GM23338 (cell line): ENCODE data around the gene CGB3. TPM values are rescaled to one million over a fixed set of nuclear protein-coding genes. Genes with fewer than 3 reads are reported as not detected.
A peak's percentile ranks its signal among the peaks of the same experiment; 100 is the strongest.

Experiments used
- ATAC-seq: fragments of 200-7000 bp; cut with Tn5 transposase; 3 replicates; pipeline ENCODE4 v1.9.1; 2020
- DNase-seq: peaks from one replicate; pipeline ENCODE4 v3.0.0-alpha.2; 2015; ENCODE audit warnings: low spot score
- H2AFZ ChIP-seq: fragments of 200-600 bp; sonication (generic); 2 replicates; pipeline ENCODE4 v1.8.0; 2016; ENCODE audit warnings: antibody characterized with exemption, mild to moderate bottlenecking, moderate library complexity
- H3F3A ChIP-seq: fragments of 200-600 bp; sonication (generic); replicated peaks from 2 replicates; pipeline ENCODE4 v1.8.0; 2017; ENCODE audit warnings: antibody characterized with exemption, mixed run types, low read depth
- H3K27ac ChIP-seq: fragments of 200-600 bp; sonication (generic); 2 replicates; pipeline ENCODE4 v1.6.1; 2016; ENCODE audit warnings: low read depth
- H3K27me3 ChIP-seq: fragments of 200-600 bp; sonication (generic); 2 replicates; pipeline ENCODE4 v1.8.0; 2016; ENCODE audit warnings: mild to moderate bottlenecking, mixed run types, moderate library complexity; ENCODE audit not compliant: insufficient read depth
- H3K36me3 ChIP-seq: fragments of 200-600 bp; sonication (generic); 2 replicates; pipeline ENCODE4 v1.8.0; 2016; ENCODE audit warnings: mild to moderate bottlenecking; ENCODE audit not compliant: insufficient read depth
- H3K4me1 ChIP-seq: fragments of 200-600 bp; sonication (generic); 2 replicates; pipeline ENCODE4 v1.8.0; 2016; ENCODE audit warnings: mild to moderate bottlenecking, moderate library complexity; ENCODE audit not compliant: insufficient read depth
- H3K4me2 ChIP-seq: fragments of 200-600 bp; sonication (generic); 2 replicates; pipeline ENCODE4 v1.7.1; 2017; ENCODE audit warnings: mixed run types
- H3K4me3 ChIP-seq: fragments of 200-600 bp; sonication (generic); 2 replicates; pipeline ENCODE4 v1.6.1; 2016; ENCODE audit warnings: mixed run types
- H3K79me2 ChIP-seq: fragments of 200-600 bp; sonication (generic); replicated peaks from 2 replicates; pipeline ENCODE4 v1.8.0; 2017; ENCODE audit warnings: mild to moderate bottlenecking; ENCODE audit not compliant: insufficient read depth
- H3K9me2 ChIP-seq: fragments of 200-600 bp; sonication (generic); 2 replicates; pipeline ENCODE4 v1.8.0; 2017; ENCODE audit not compliant: insufficient read depth
- H4K20me1 ChIP-seq: fragments of 200-600 bp; sonication (generic); replicated peaks from 2 replicates; pipeline ENCODE4 v1.8.0; 2017; ENCODE audit warnings: mild to moderate bottlenecking; ENCODE audit not compliant: insufficient read depth
- H3K27ac Mint-ChIP-seq: 2 replicates; pipeline ENCODE4 v1.8.0; 2020; ENCODE audit warnings: inconsistent platforms, mild to moderate bottlenecking, moderate library complexity, mixed read lengths
- H3K27me3 Mint-ChIP-seq: 3 replicates; pipeline ENCODE4 v1.8.0; 2022; ENCODE audit warnings: low read depth, mild to moderate bottlenecking, moderate library complexity, mixed read lengths, inconsistent platforms; ENCODE audit not compliant: insufficient read depth, poor library complexity
- H3K36me3 Mint-ChIP-seq: 3 replicates; pipeline ENCODE4 v1.8.0; 2021; ENCODE audit warnings: low read depth, mild to moderate bottlenecking, inconsistent platforms, moderate library complexity, mixed read lengths
- H3K4me1 Mint-ChIP-seq: 3 replicates; pipeline ENCODE4 v1.8.0; 2020; ENCODE audit warnings: mild to moderate bottlenecking, inconsistent platforms, mixed read lengths
- H3K4me3 Mint-ChIP-seq: 3 replicates; pipeline ENCODE4 v1.8.0; 2021; ENCODE audit warnings: moderate library complexity, mild to moderate bottlenecking, inconsistent platforms, mixed read lengths
- H3K9me3 Mint-ChIP-seq: 3 replicates; pipeline ENCODE4 v1.8.0; 2020; ENCODE audit warnings: moderate library complexity, mild to moderate bottlenecking, inconsistent platforms, mixed read lengths
- CREB1 ChIP-seq: fragments of 250-450 bp; sonication (Bioruptor Pico); IDR thresholded peaks from 2 replicates; pipeline ENCODE4 v1.5.0; 2020; ENCODE audit warnings: low read depth, mild to moderate bottlenecking, moderate library complexity
- EZH2 ChIP-seq: fragments of 200-600 bp; sonication (generic); IDR thresholded peaks from one replicate; pipeline ENCODE4 v1.8.0; 2017; ENCODE audit warnings: antibody characterized with exemption, mild to moderate bottlenecking, low read depth; ENCODE audit not compliant: unreplicated experiment
- EZH2phosphoT487 ChIP-seq: fragments of 200-600 bp; sonication (generic); IDR thresholded peaks from one replicate; pipeline ENCODE4 v1.8.1; 2018; ENCODE audit warnings: antibody characterized with exemption; ENCODE audit not compliant: unreplicated experiment
- JUNB ChIP-seq: IDR thresholded peaks from one replicate; pipeline ENCODE4 v1.6.1; 2016; ENCODE audit warnings: antibody characterized with exemption; ENCODE audit not compliant: unreplicated experiment
- NANOG ChIP-seq: IDR thresholded peaks from 2 replicates; pipeline ENCODE4 v1.6.1; 2016; ENCODE audit warnings: antibody characterized with exemption, borderline replicate concordance
- POLR2AphosphoS5 ChIP-seq: IDR thresholded peaks from 2 replicates; pipeline ENCODE4 v1.6.1; 2016; ENCODE audit warnings: antibody characterized with exemption, low read depth
- STAT1 ChIP-seq: IDR thresholded peaks from one replicate; pipeline ENCODE4 v1.6.1; 2016; ENCODE audit warnings: antibody characterized with exemption; ENCODE audit not compliant: unreplicated experiment
- ZNF114 ChIP-seq: fragments of 250-450 bp; sonication (Bioruptor Pico); IDR thresholded peaks from 2 replicates; pipeline ENCODE4 v1.5.0; 2020; ENCODE audit warnings: mild to moderate bottlenecking, moderate library complexity
- ZNF331 ChIP-seq: fragments of 250-450 bp; sonication (Bioruptor Pico); IDR thresholded peaks from 2 replicates; pipeline ENCODE4 v1.5.0; 2020; ENCODE audit warnings: low read depth, mild to moderate bottlenecking, moderate library complexity
- polyA plus RNA-seq: library from polyadenylated mRNA; unstranded; fragments of >200 nt; fragmentation: Nextera tagmentation; extraction: Ambion mirVana; gene quantifications from 2 replicates; pipeline ENCODE4 v1.2.1, GENCODE V29; 2016
- total RNA-seq: library from RNA; depleted of rRNA; stranded (reverse); fragments of >200 nt; shearing (Covaris generic); gene quantifications from 2 replicates; pipeline ENCODE4 v1.2.3, GENCODE V29; 2014
- TF ChIP-seq, protein P1 (sequence below), 2 experiments: fragments of 200-600 bp in 1 of 2; sonication (generic) in 1 of 2; conservative IDR thresholded peaks; 2 replicates each; pipeline versions ENCODE4 v1.5.1 to v1.6.1; 2016 to 2017; ENCODE audit warnings: antibody characterized with exemption in 2 of 2, low read depth in 2 of 2, mild to moderate bottlenecking in 2 of 2, moderate library complexity in 1 of 2
- TF ChIP-seq, protein P2 (sequence below): IDR thresholded peaks from one replicate; pipeline ENCODE4 v1.6.1; 2018; ENCODE audit warnings: antibody characterized with exemption; ENCODE audit not compliant: unreplicated experiment

Gene CGB3
- total and polyA plus RNA-seq, 2 experiments from 2014 or later, result not detected

DNA sequence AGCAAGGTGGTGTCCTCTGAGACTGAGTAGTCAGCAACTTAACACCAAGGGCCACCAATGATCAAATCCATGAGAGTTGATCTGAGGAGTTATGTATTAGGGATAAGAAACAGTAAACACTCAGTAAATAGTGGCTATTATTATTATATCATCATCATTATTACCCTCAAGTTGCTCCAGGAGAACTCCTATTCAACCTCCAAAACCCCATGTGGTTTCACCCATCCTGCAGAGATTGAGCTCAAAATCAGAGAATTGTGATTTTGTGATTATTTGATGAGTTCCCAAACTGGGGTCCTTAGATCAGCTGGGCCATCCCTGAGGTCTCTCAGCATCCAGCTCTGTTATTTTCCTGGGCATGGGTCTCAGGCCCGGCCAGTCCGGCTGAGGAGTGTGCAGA is 36.9 kb upstream of the CGB3 start (continued):
- TF ChIP-seq JUNB (no peak), ZNF331 (CRISPR knock-in tag) (no peak), CREB1 (CRISPR knock-in tag) (no peak)

DNA sequence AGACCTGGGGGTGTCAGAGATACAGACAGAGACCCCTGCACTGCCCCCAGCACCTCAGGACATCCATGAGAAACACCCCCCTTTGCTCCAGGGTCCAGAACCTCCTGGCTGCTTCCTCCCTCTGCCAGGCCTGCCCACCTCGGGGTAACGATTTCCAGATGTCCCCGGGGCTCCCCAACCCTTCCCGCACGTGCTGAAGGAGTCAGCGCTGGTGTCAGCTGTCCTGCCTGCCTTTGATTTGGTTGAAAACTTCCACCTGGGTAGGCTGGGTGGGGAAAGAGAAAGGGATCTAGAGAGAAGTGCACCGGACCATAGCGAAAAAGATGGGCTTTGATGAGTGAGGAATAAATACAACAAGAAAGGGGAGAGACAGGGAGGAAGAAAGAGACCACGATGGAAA is 34.9 kb upstream of the CGB3 start:
- H3F3A ChIP-seq, result no peaks in the 10 kb centered on the region
- H4K20me1 ChIP-seq, result no peaks in the 10 kb centered on the region
- no peak overlapping the region for H2AFZ ChIP-seq
- ATAC-seq (no peak), DNase-seq (no peak)
- no peak overlapping the region for H3K4me3 ChIP-seq
- no peak overlapping the region for H3K4me2 ChIP-seq
- H3K4me3 Mint-ChIP-seq, result no peak overlapping the region
- H3K27me3 Mint-ChIP-seq, result peaks cover 51% of the 10 kb centered on the region
- no peaks in the 10 kb centered on the region for H3K79me2 ChIP-seq
- peaks cover 20% of the 10 kb centered on the region for H3K4me1 Mint-ChIP-seq
- peaks cover 63% of the 10 kb centered on the region for H3K27me3 ChIP-seq
- no peak overlapping the region for H3K27ac Mint-ChIP-seq
- peaks cover 20% of the 10 kb centered on the region for H3K4me1 ChIP-seq
- H3K27ac ChIP-seq, result no peak overlapping the region
- H3K36me3 ChIP-seq, result no peaks in the 10 kb centered on the region
- no peak for TF ChIP-seq ZNF114 (CRISPR knock-in tag)
- no peak for TF ChIP-seq STAT1
- no peaks in the 10 kb centered on the region; the same call in 2 of the 3 replicates for H3K9me3 Mint-ChIP-seq
- H3K36me3 Mint-ChIP-seq, result no peaks in the 10 kb centered on the region
- no peaks in the 10 kb centered on the region for H3K9me2 ChIP-seq

DNA sequence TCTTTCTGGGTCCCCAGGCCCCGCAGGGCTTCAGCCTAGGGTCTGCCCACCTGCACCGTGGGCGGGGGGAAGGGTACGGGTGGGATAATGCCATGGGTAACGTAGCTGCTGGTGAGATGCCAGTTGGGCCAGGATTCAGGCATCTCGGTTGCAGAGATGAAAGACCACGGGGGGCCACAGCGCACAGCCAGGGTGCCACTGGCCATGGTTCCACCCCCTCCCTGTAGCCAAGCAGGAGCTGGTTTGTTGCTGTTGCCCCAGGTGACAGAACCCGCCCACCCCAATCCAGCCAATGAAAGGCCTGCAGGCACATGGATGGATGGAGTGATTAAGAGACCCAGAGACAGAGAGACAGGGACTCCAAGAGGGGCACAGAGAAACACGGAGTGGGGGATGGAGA is 34.4 kb upstream of the CGB3 start:
- H3K27ac Mint-ChIP-seq, result no peak overlapping the region
- H3K27ac ChIP-seq, result no peak overlapping the region
- H3K4me3 ChIP-seq, result peak overlapping the region; percentile 73; the same call in 1 of the 2 replicates
- H3K4me1 ChIP-seq, result peaks cover 15% of the 10 kb centered on the region
- no peaks in the 10 kb centered on the region; the same call in 2 of the 3 replicates for H3K9me3 Mint-ChIP-seq
- H3K4me2 ChIP-seq, result peak overlapping the region; percentile 95; the same call in 1 of the 2 replicates
- H3K79me2 ChIP-seq, result no peaks in the 10 kb centered on the region
- H3K36me3 ChIP-seq, result no peaks in the 10 kb centered on the region
- ATAC-seq (peak; percentile 23), DNase-seq (no peak)
- H3F3A ChIP-seq, result no peaks in the 10 kb centered on the region
- peaks cover 56% of the 10 kb centered on the region for H3K27me3 Mint-ChIP-seq
- peaks cover 63% of the 10 kb centered on the region for H3K27me3 ChIP-seq
- peaks cover 15% of the 10 kb centered on the region for H3K4me1 Mint-ChIP-seq
- H3K9me2 ChIP-seq, result no peaks in the 10 kb centered on the region
- no peaks in the 10 kb centered on the region for H4K20me1 ChIP-seq
- no peak overlapping the region for H3K4me3 Mint-ChIP-seq
- H2AFZ ChIP-seq, result no peak overlapping the region
- H3K36me3 Mint-ChIP-seq, result no peaks in the 10 kb centered on the region
- TF ChIP-seq, protein P1, sequence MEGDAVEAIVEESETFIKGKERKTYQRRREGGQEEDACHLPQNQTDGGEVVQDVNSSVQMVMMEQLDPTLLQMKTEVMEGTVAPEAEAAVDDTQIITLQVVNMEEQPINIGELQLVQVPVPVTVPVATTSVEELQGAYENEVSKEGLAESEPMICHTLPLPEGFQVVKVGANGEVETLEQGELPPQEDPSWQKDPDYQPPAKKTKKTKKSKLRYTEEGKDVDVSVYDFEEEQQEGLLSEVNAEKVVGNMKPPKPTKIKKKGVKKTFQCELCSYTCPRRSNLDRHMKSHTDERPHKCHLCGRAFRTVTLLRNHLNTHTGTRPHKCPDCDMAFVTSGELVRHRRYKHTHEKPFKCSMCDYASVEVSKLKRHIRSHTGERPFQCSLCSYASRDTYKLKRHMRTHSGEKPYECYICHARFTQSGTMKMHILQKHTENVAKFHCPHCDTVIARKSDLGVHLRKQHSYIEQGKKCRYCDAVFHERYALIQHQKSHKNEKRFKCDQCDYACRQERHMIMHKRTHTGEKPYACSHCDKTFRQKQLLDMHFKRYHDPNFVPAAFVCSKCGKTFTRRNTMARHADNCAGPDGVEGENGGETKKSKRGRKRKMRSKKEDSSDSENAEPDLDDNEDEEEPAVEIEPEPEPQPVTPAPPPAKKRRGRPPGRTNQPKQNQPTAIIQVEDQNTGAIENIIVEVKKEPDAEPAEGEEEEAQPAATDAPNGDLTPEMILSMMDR (conservative IDR thresholded peaks at IDR 0.05; ENCODE audit: low read depth in 2 of 2), result no peak
- TF ChIP-seq EZH2 (no peak), STAT1 (no peak), NANOG (no peak), ZNF114 (CRISPR knock-in tag) (no peak), POLR2AphosphoS5 (no peak), EZH2phosphoT487 (no peak), JUNB (no peak), CREB1 (CRISPR knock-in tag) (no peak)
- TF ChIP-seq, protein P2, sequence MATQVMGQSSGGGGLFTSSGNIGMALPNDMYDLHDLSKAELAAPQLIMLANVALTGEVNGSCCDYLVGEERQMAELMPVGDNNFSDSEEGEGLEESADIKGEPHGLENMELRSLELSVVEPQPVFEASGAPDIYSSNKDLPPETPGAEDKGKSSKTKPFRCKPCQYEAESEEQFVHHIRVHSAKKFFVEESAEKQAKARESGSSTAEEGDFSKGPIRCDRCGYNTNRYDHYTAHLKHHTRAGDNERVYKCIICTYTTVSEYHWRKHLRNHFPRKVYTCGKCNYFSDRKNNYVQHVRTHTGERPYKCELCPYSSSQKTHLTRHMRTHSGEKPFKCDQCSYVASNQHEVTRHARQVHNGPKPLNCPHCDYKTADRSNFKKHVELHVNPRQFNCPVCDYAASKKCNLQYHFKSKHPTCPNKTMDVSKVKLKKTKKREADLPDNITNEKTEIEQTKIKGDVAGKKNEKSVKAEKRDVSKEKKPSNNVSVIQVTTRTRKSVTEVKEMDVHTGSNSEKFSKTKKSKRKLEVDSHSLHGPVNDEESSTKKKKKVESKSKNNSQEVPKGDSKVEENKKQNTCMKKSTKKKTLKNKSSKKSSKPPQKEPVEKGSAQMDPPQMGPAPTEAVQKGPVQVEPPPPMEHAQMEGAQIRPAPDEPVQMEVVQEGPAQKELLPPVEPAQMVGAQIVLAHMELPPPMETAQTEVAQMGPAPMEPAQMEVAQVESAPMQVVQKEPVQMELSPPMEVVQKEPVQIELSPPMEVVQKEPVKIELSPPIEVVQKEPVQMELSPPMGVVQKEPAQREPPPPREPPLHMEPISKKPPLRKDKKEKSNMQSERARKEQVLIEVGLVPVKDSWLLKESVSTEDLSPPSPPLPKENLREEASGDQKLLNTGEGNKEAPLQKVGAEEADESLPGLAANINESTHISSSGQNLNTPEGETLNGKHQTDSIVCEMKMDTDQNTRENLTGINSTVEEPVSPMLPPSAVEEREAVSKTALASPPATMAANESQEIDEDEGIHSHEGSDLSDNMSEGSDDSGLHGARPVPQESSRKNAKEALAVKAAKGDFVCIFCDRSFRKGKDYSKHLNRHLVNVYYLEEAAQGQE, result no peak
